Prostate gland (tissue), 2 donors: ENCODE results near the gene TNRC18.

ENCODE experiments used
- POLR2A ChIP-seq: fragments of 450-650 bp; IDR thresholded peaks from one replicate; pipeline ENCODE4 v1.6.1; 2016; ENCODE audit warnings: antibody characterized with exemption, mild to moderate bottlenecking
- TF ChIP-seq, protein P1 (sequence below), 4 experiments: fragments of 200-600 bp in 2 of 4; fragments of 450-650 bp in 2 of 4; sonication (generic) in 2 of 4; IDR thresholded peaks; 1 replicate in 3 of 4; 2 replicates in 1 of 4; pipeline ENCODE4 v1.5.1; 2016 to 2019; ENCODE audit warnings: antibody characterized with exemption in 4 of 4, mild to moderate bottlenecking in 2 of 4, moderate library complexity in 2 of 4

DNA sequence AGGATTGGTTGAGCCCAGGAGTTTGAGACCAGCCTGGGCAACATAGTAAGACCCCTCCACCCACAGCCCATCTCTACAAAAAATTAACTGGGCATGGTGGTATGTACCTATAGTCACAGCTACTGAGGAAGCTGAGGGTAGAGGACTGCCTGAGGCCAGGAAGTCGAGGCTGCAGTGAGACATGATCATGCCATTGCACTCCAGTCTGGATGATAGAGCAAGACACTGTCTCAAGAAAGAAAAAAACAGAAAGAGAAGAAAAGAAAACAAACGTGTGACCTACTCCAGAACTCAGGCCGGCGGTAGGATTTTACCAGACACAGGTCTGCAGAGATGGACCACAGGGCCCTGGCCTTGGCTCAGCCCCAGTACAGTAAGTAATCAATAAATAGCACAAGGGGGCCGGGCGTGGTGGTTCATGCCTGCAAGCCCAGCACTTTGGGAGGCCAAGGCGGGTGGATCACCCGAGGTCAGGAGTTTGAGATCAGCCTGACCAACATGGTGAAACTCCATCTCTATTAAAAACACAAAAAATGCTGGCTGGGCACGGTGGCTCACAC lies 35.4 kb upstream of the TNRC18 start:
- no peak for TF ChIP-seq POLR2A
- TF ChIP-seq, protein P1, sequence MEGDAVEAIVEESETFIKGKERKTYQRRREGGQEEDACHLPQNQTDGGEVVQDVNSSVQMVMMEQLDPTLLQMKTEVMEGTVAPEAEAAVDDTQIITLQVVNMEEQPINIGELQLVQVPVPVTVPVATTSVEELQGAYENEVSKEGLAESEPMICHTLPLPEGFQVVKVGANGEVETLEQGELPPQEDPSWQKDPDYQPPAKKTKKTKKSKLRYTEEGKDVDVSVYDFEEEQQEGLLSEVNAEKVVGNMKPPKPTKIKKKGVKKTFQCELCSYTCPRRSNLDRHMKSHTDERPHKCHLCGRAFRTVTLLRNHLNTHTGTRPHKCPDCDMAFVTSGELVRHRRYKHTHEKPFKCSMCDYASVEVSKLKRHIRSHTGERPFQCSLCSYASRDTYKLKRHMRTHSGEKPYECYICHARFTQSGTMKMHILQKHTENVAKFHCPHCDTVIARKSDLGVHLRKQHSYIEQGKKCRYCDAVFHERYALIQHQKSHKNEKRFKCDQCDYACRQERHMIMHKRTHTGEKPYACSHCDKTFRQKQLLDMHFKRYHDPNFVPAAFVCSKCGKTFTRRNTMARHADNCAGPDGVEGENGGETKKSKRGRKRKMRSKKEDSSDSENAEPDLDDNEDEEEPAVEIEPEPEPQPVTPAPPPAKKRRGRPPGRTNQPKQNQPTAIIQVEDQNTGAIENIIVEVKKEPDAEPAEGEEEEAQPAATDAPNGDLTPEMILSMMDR (IDR thresholded peaks at IDR 0.05), result no peak
